ENCODE data around the gene ARHGAP31.

DNA sequence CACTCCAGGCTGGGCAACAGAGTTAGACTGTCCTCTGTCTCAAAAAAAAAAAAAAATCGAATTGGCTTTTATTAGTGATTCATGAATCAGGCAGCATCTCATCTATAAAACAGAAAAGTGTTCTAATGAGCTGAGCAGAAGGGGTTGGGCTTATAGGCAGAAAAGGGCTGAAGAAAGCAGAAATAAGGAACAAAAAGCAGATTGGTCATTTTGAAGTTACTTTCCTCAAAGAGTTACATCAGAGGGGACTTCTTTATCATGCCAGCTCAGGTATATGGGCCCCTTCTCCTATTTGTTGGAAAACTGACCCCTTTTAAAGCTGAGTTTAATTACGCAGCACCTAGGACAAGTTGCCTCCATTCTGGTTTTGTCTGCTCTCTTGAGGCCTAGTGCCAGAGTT is 173.9 kb downstream of the ARHGAP31 start:
- no peak for TF ChIP-seq EZH2 (IDR thresholded peaks at IDR 0.05; ENCODE audit: insufficient read depth, low read length)
- TF ChIP-seq, protein P1, sequence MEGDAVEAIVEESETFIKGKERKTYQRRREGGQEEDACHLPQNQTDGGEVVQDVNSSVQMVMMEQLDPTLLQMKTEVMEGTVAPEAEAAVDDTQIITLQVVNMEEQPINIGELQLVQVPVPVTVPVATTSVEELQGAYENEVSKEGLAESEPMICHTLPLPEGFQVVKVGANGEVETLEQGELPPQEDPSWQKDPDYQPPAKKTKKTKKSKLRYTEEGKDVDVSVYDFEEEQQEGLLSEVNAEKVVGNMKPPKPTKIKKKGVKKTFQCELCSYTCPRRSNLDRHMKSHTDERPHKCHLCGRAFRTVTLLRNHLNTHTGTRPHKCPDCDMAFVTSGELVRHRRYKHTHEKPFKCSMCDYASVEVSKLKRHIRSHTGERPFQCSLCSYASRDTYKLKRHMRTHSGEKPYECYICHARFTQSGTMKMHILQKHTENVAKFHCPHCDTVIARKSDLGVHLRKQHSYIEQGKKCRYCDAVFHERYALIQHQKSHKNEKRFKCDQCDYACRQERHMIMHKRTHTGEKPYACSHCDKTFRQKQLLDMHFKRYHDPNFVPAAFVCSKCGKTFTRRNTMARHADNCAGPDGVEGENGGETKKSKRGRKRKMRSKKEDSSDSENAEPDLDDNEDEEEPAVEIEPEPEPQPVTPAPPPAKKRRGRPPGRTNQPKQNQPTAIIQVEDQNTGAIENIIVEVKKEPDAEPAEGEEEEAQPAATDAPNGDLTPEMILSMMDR (IDR thresholded peaks at IDR 0.05; ENCODE audit: insufficient read depth, low read depth, low read length), result no peak
